ENCODE measurements around the gene NTF3. TPM values are rescaled to one million over a fixed set of nuclear protein-coding genes. Genes with fewer than 3 reads are reported as not detected.

NTF3 gene
- total and polyA plus RNA-seq, 2 of the 8 experiments (the other 6 are each of a cell fraction or from before 2014, with no cell fraction given): 1.4 to 2.3 TPM

GRCh38 chr12:5432011-5432400 is at the start of gene NTF3 (continued):
- TF ChIP-seq USF2 (IDR thresholded peaks at IDR 0.05; ENCODE audit: low read length) (0 out of 2 replicates have a peak, but pooled peaks have one; percentile 13), GABPA (IDR thresholded peaks at IDR 0.05; ENCODE audit: borderline replicate concordance, insufficient read depth, low read length) (no peak), TAF1 (IDR thresholded peaks at IDR 0.05; ENCODE audit: low read depth, low read length) (0 out of 2 replicates have a peak, but pooled peaks have one; percentile 30), EP300 (IDR thresholded peaks at IDR 0.05; ENCODE audit: borderline replicate concordance in 1 of 2, low read depth in 2 of 2, low read length in 2 of 2) (no peak), E2F6 (IDR thresholded peaks at IDR 0.05) (peak; percentile 53; the same call in 1 of the 2 replicates), CHD7 (IDR thresholded peaks at IDR 0.05; ENCODE audit: insufficient replicate concordance, low read length) (no peak)
